Transverse colon (tissue), 4 donors: ENCODE data around the gene CD34. TPM values are rescaled to one million over a fixed set of nuclear protein-coding genes. Genes with fewer than 3 reads are reported as not detected.
A peak's percentile ranks its signal among the peaks of the same experiment; 100 is the strongest.

Experiments
- DNase-seq: peaks from one replicate; pipeline ENCODE4 v3.0.0-alpha.2; 2019
- H3K27ac ChIP-seq, 4 donors: fragments of 200-600 bp; sonication (generic); 2 replicates each; pipeline ENCODE4 v1.5.1; 2016 to 2018; ENCODE audit warnings: inconsistent platforms in 4 of 4
- H3K27me3 ChIP-seq: fragments of 200-600 bp; sonication (generic); 2 replicates; pipeline ENCODE4 v1.5.1; 2017; ENCODE audit warnings: inconsistent platforms
- H3K36me3 ChIP-seq, 4 donors: fragments of 200-600 bp; sonication (generic); 2 replicates each; pipeline ENCODE4 v1.5.1; 2017 to 2019; ENCODE audit warnings: inconsistent platforms in 4 of 4
- H3K4me1 ChIP-seq, 4 donors: fragments of 200-600 bp; sonication (generic); 2 replicates each; pipeline ENCODE4 v1.5.1; 2017 to 2020; ENCODE audit warnings: inconsistent platforms in 4 of 4
- H3K4me3 ChIP-seq, 4 donors: fragments of 200-600 bp; sonication (generic); 1 replicate in 1 of 4; 2 replicates in 3 of 4; pipeline versions ENCODE4 v1.5.1 to v1.6.1; 2017 to 2019; ENCODE audit warnings: inconsistent platforms in 4 of 4
- H3K9me3 ChIP-seq, 2 donors: fragments of 200-600 bp; sonication (generic); 2 replicates each; pipeline ENCODE4 v1.5.1; 2017 to 2019; ENCODE audit warnings: inconsistent platforms in 2 of 2
- CTCF ChIP-seq, 5 experiments: fragments of 200-600 bp in 3 of 5; fragments of 450-650 bp in 2 of 5; sonication (generic) in 3 of 5; IDR thresholded peaks; 1 replicate in 2 of 5; 2 replicates in 3 of 5; pipeline ENCODE4 v1.5.1; 2016 to 2017; ENCODE audit warnings: antibody characterized with exemption in 5 of 5, inconsistent platforms in 3 of 5, mild to moderate bottlenecking in 2 of 5, moderate library complexity in 1 of 5
- EP300 ChIP-seq: sonication (generic); formaldehyde crosslinking; IDR thresholded peaks from one replicate; pipeline ENCODE4 v1.6.1; 2017; ENCODE audit warnings: antibody characterized with exemption, low read depth
- POLR2A ChIP-seq: fragments of 450-650 bp; IDR thresholded peaks from one replicate; pipeline ENCODE4 v1.6.1; 2016; ENCODE audit warnings: antibody characterized with exemption, mild to moderate bottlenecking, moderate library complexity
- POLR2AphosphoS5 ChIP-seq, 3 donors: sonication (generic); formaldehyde crosslinking; IDR thresholded peaks; one replicate each; pipeline ENCODE4 v1.6.1; 2016; ENCODE audit warnings: antibody characterized with exemption in 3 of 3
- WGBS, 2 donors: methylation state at CpG; one replicate each; pipeline ENCODE4 v1.1.5; 2018; ENCODE audit warnings: low coverage in 1 of 2; 5-methylcytosine and 5-hydroxymethylcytosine counted together
- in situ Hi-C, 4 donors: fragments of 200-750 bp; cut with MboI; loops; one replicate each; pipeline versions ENCODE4 v1.15.0 to v1.15.1; 2017; ENCODE audit warnings: low sequenced_read_pairs in 3 of 4, low pct_ligation_motif_present in 1 of 4, low pct_unique_long_range_greater_than_20kb in 1 of 4
- intact Hi-C: fragments of 100-400 bp; cut with DNase I; formaldehyde crosslinking; loops from one replicate; pipeline ENCODE4 v1.15.1; 2023; ENCODE audit warnings: low total_unique reads
- total RNA-seq, 4 donors: library from RNA; depleted of rRNA; stranded (reverse); fragments of >200 nt; gene quantifications; one replicate each; pipeline ENCODE4 v1.1.0, GENCODE V29; 2016

The CD34 gene
- total RNA-seq, 4 donors from 2014 or later = 7.5 to 85.2 (median 9.7) TPM

GRCh38 chr1:207871117-207871649 is 39.7 kb downstream of the CD34 start:
- Histone ChIP-seq H3K27me3 (no peaks in the 10 kb centered on the region), H3K4me1 (peaks cover 11 to 46% (median 27%) of the 10 kb centered on the region in 4 donors), H3K4me3 (no peak overlapping the region), H3K27ac (peak overlapping the region in 2 of 4 donors; percentile 93 to 95), H3K9me3 (no peaks in the 10 kb centered on the region), H3K36me3 (no peaks in the 10 kb centered on the region)
- in situ Hi-C loops = loop anchor here in 1 of 4 donors (10.0 kb wide), 1 partner anchor 46 kb away; no protein-coding TSS in a partner anchor
- no peak for DNase-seq
- 91 to 96% methylated on average over 4 to 6 of the region's 6 CpGs for WGBS, 2 donors
- intact Hi-C loops = no loop called here
- TF ChIP-seq EP300 = no peak
- no peak for TF ChIP-seq POLR2AphosphoS5 (IDR thresholded peaks at IDR 0.05)
- no peak for TF ChIP-seq POLR2A
- no peak for TF ChIP-seq CTCF (IDR thresholded peaks at IDR 0.05)

- Histone ChIP-seq H3K4me1 (peaks cover 13 to 53% (median 34%) of the 10 kb centered on the region in 4 donors), H3K9me3 (no peaks in the 10 kb centered on the region), H3K27me3 (no peaks in the 10 kb centered on the region), H3K27ac (peak overlapping the region; percentile 93 to 96 (median 95)), H3K4me3 (no peak overlapping the region), H3K36me3 (no peaks in the 10 kb centered on the region)
- intact Hi-C loops = no loop called here
- in situ Hi-C loops = loop anchor here in 1 of 4 donors (10.0 kb wide), 1 partner anchor 46 kb away; no protein-coding TSS in a partner anchor
- 64 to 74% methylated on average over 4 of the region's 4 CpGs for WGBS, 2 donors
- TF ChIP-seq POLR2AphosphoS5 (IDR thresholded peaks at IDR 0.05) (no peak), POLR2A (no peak), EP300 (no peak), CTCF (IDR thresholded peaks at IDR 0.05) (no peak)
- DNase-seq = no peak
Measured at GRCh38 chr1:207870306-207871031, 40.5 kb downstream of the CD34 start.

- intact Hi-C loops = no loop called here
- 46 to 59% methylated on average over 6 of the region's 6 CpGs for WGBS, 2 donors
- DNase-seq = peak; percentile 50
- TF ChIP-seq POLR2AphosphoS5 (IDR thresholded peaks at IDR 0.05) (peak in 2 of 3 donors; percentile 9 to 27), CTCF (IDR thresholded peaks at IDR 0.05) (no peak), POLR2A (peak; percentile 22)
- Histone ChIP-seq H3K4me1 (peaks cover 18 to 60% (median 39%) of the 10 kb centered on the region in 4 donors), H3K36me3 (no peaks in the 10 kb centered on the region), H3K4me3 (no peak overlapping the region), H3K9me3 (no peaks in the 10 kb centered on the region), H3K27me3 (no peaks in the 10 kb centered on the region), H3K27ac (peak overlapping the region; percentile 93 to 96 (median 95))
- in situ Hi-C loops = loop anchor here in 3 of 4 donors (5.0 to 10.0 kb wide), 3 partner anchors 38 to 45 kb away; no protein-coding TSS in a partner anchor
Measured at GRCh38 chr1:207869859-207870258, 41.1 kb downstream of the CD34 start.
